Measurements from ENCODE around the gene SOWAHA.
A peak's percentile ranks its signal among the peaks of the same experiment; 100 is the strongest.
"Not testable (repeated sequence)": the region's sequence is repeated elsewhere in the genome, so short reads cannot be mapped to it uniquely, and the experiment has no call there.

SOWAHA gene

GRCh38 chr5:132790201-132790865 lies 22.8 kb upstream of the SOWAHA start:
- no peak overlapping the region for H3K4me3 ChIP-seq (ENCODE audit: low read depth, low read length)
- DNase-seq (ENCODE audit: low read depth) = no peak

DNA sequence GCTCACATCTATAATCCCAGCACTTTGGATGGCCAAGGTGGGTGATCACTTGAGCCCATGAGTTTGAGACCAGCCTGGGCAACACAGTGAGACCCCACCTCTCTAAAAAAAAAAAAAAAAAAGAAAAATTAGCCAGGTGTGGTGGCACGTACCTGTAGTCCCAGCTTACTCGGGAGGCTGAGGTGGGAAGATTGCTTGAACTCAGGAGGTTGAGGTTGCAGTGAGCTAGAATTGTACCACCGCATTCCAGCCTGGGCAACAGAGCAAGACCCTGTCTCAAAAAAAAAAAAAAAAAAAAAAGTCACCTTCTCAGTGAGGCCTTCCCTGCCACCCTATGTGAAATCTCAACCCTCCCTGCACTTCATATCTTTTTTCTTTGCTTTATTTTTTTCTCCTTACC lies 22.1 kb upstream of the SOWAHA start:
- TF ChIP-seq CTCF (IDR thresholded peaks at IDR 0.05; ENCODE audit: low read depth, low read length, missing control alignments) = no peak
- no peak for DNase-seq (ENCODE audit: low read depth)
- no peak overlapping the region for H3K4me3 ChIP-seq (ENCODE audit: low read depth, low read length)

More at GRCh38 chr5:132790201-132790865, 22.8 kb upstream of the SOWAHA start:
- no peak for TF ChIP-seq CTCF (IDR thresholded peaks at IDR 0.05; ENCODE audit: low read depth, low read length, missing control alignments)

- DNase-seq (ENCODE audit: low read depth) = no peak
- no peak for TF ChIP-seq CTCF (IDR thresholded peaks at IDR 0.05; ENCODE audit: low read depth, low read length, missing control alignments)
- H3K4me3 ChIP-seq (ENCODE audit: low read depth, low read length) = no peak overlapping the region
Measured at GRCh38 chr5:132797651-132798050, 15.5 kb upstream of the SOWAHA start.

DNA sequence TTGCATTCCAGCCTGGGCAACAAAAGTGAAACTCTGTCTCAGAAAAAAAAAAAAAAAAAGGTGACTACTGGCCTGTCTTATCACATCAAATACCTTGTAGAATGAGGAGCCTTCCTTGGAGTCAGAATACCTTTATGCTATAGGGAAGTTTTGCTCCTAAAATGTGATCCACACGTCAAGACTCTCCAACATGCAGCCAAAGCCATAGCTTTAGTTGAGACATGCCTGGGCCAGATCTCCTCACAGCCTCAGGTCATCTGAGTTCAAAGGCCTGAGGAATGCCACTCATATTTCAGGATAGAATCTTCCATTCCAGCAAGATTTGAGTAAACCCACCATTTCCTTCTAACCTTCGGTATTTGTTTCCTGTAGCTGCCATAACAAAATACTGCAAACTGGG lies 13.7 kb upstream of the SOWAHA start:
- H3K4me3 ChIP-seq (ENCODE audit: low read depth, low read length) = no peak overlapping the region
- DNase-seq (ENCODE audit: low read depth) = no peak
- no peak for TF ChIP-seq CTCF (IDR thresholded peaks at IDR 0.05; ENCODE audit: low read depth, low read length, missing control alignments)

GRCh38 chr5:132800545-132800944 lies 12.6 kb upstream of the SOWAHA start:
- no peak for DNase-seq (ENCODE audit: low read depth)
- no peak overlapping the region for H3K4me3 ChIP-seq (ENCODE audit: low read depth, low read length)
- TF ChIP-seq CTCF (IDR thresholded peaks at IDR 0.05; ENCODE audit: low read depth, low read length, missing control alignments) = no peak

- H3K4me3 ChIP-seq (ENCODE audit: low read depth, low read length) = no peak overlapping the region
- DNase-seq (ENCODE audit: low read depth) = no peak
- TF ChIP-seq CTCF (IDR thresholded peaks at IDR 0.05; ENCODE audit: low read depth, low read length, missing control alignments) = peak; percentile 23
Measured at GRCh38 chr5:132802044-132802684, 10.9 kb upstream of the SOWAHA start.

- DNase-seq (ENCODE audit: low read depth); H3K4me3 ChIP-seq (ENCODE audit: low read depth, low read length): not testable (repeated sequence)
Measured at GRCh38 chr5:132802685-132803066, 10.4 kb upstream of the SOWAHA start.

- H3K4me3 ChIP-seq (ENCODE audit: low read depth, low read length); DNase-seq (ENCODE audit: low read depth): not testable (repeated sequence)
Measured at GRCh38 chr5:132804219-132804618, 8.9 kb upstream of the SOWAHA start.

DNA sequence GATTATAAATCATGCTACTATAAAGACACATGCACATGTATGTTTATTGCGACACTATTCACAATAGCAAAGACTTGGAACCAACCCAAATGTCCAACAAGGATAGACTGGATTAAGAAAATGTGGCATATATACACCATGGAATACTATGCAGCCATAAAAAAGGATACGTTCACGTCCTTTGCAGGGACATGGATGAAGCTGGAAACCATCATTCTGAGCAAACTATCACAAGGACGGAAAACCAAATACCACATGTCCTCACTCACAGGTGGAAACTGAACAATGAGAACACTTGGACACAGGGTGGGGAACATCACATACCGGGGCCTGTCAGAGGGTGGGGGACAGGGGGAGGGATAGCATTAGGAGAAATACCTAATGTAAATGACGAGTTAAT lies 7.2 kb upstream of the SOWAHA start:
- not testable (repeated sequence) for H3K4me3 ChIP-seq (ENCODE audit: low read depth, low read length); DNase-seq (ENCODE audit: low read depth)

- H3K4me3 ChIP-seq (ENCODE audit: low read depth, low read length); DNase-seq (ENCODE audit: low read depth): not testable (repeated sequence)
Measured at GRCh38 chr5:132806804-132807162, 6.3 kb upstream of the SOWAHA start.
